Neural crest cell (in vitro differentiated cells): ENCODE data around the gene LCNL1. TPM values are rescaled to one million over a fixed set of nuclear protein-coding genes. Genes with fewer than 3 reads are reported as not detected.

Experiments used
- DNase-seq: peaks from one replicate; pipeline ENCODE4 v3.0.0; 2021; ENCODE audit warnings: low read depth, mixed read lengths, low spot score
- H3K27ac Mint-ChIP-seq: one replicate; pipeline ENCODE4 v1.8.0; 2021; ENCODE audit warnings: mild to moderate bottlenecking, mixed read lengths; ENCODE audit not compliant: unreplicated experiment
- H3K27me3 Mint-ChIP-seq: 2 replicates; pipeline ENCODE4 v1.8.0; 2021; ENCODE audit warnings: low read depth, mild to moderate bottlenecking, mixed read lengths
- H3K36me3 Mint-ChIP-seq: 2 replicates; pipeline ENCODE4 v1.8.0; 2021; ENCODE audit warnings: low read depth, mild to moderate bottlenecking, mixed read lengths
- H3K4me1 Mint-ChIP-seq: 2 replicates; pipeline ENCODE4 v1.8.0; 2021; ENCODE audit warnings: mixed read lengths
- H3K4me3 Mint-ChIP-seq: one replicate; pipeline ENCODE4 v1.8.0; 2021; ENCODE audit warnings: mild to moderate bottlenecking, mixed read lengths
- H3K9me3 Mint-ChIP-seq: 2 replicates; pipeline ENCODE4 v1.8.0; 2021; ENCODE audit warnings: mixed read lengths
- CTCF ChIP-seq: fragments of 200-600 bp; sonication (generic); conservative IDR thresholded peaks from 2 replicates; pipeline ENCODE4 v1.5.0; 2021; ENCODE audit warnings: antibody characterized with exemption, mild to moderate bottlenecking
- total RNA-seq: library from RNA; stranded (reverse); gene quantifications from 2 replicates; pipeline ENCODE4 v1.2.1, GENCODE V29; 2021

LCNL1 gene
- total RNA-seq, 1 donor from 2014 or later = not detected

- TF ChIP-seq CTCF = no peak
- no peak for DNase-seq
- no peaks in the 10 kb centered on the region for H3K36me3 Mint-ChIP-seq
- no peaks in the 10 kb centered on the region for H3K27me3 Mint-ChIP-seq
- H3K4me1 Mint-ChIP-seq = peaks cover 2% of the 10 kb centered on the region
- peak overlapping the region; percentile 38 for H3K4me3 Mint-ChIP-seq
- H3K27ac Mint-ChIP-seq = no peak overlapping the region
- peaks cover 7% of the 10 kb centered on the region for H3K9me3 Mint-ChIP-seq
Measured at GRCh38 chr9:136952876-136953770, 29.7 kb upstream of the LCNL1 start.

DNA sequence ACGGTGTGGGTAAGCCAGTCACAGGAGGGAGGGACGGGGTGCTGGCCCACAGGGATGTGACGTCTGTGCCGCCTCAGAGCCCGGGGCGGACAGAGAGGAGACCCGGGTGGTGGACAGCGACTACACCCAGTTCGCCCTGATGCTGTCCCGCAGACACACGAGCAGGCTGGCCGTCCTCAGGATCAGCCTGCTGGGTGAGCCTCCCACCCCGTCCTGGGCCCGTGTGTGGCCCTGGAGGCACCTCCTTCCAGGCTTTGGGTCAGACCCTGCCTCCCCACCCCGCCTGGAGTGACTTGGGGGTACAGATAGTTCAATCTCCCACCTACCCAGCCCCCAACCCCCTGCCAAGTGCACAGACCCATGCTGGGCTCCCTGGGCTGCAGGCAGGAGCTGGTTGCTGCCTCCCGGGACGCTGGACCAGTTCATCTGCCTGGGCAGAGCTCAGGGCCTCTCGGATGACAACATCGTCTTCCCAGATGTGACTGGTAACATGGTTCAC, 29.0 kb upstream of the LCNL1 start:
- Mint-ChIP-seq H3K9me3 (peaks cover 7% of the 10 kb centered on the region), H3K36me3 (no peaks in the 10 kb centered on the region), H3K27ac (no peak overlapping the region), H3K4me3 (no peak overlapping the region), H3K27me3 (no peaks in the 10 kb centered on the region), H3K4me1 (no peaks in the 10 kb centered on the region)
- DNase-seq = no peak
- TF ChIP-seq CTCF = no peak

DNA sequence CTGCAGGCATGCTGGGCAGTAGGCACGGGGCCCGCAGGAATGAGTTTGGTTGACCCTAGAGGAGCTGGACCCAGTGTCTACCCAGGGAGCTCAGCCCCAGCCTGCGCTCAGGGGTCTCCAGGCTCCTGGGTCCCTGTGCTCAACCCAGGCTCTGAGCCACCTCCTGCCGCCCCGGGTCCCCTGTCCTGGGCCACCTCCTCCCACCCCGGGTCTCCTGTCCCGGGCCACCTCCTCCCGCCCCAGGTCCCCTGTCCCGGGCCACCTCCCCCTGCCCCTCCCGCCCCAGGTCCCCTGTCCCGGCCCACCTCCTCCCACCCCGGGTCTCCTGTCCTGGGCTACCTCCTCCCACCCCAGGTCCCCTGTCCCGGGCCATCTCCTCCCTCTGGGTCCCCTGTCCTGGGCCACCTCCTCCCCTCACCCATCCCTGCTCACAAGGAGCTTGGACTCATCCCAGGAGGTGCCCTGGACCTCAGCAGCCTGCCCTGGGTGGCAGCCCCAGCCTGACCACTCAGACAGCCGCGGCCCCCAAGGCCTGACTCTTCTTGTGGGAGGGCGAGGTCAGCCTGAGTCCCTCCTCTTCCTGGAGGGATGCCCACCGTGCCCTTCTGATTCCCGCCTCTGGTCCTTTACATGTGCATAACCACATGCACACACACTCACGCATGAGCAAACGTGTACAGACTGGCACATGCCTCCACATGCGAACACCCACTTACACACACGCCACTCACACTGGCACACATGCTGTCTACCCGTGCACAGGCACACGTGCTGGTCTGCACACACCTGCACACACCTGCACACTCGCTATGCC, 28.3 kb upstream of the LCNL1 start:
- TF ChIP-seq CTCF = no peak
- H3K27ac Mint-ChIP-seq = no peak overlapping the region
- no peak overlapping the region for H3K4me3 Mint-ChIP-seq
- DNase-seq = no peak
- no peaks in the 10 kb centered on the region for H3K4me1 Mint-ChIP-seq
- peaks cover 7% of the 10 kb centered on the region for H3K9me3 Mint-ChIP-seq
- no peaks in the 10 kb centered on the region for H3K36me3 Mint-ChIP-seq
- H3K27me3 Mint-ChIP-seq = no peaks in the 10 kb centered on the region

GRCh38 chr9:136955202-136955942, 27.4 kb upstream of the LCNL1 start:
- no peak for DNase-seq
- no peaks in the 10 kb centered on the region for H3K36me3 Mint-ChIP-seq
- H3K27me3 Mint-ChIP-seq = no peaks in the 10 kb centered on the region
- H3K27ac Mint-ChIP-seq = no peak overlapping the region
- H3K9me3 Mint-ChIP-seq = peaks cover 7% of the 10 kb centered on the region
- no peak for TF ChIP-seq CTCF
- H3K4me1 Mint-ChIP-seq = no peaks in the 10 kb centered on the region
- H3K4me3 Mint-ChIP-seq = no peak overlapping the region

DNA sequence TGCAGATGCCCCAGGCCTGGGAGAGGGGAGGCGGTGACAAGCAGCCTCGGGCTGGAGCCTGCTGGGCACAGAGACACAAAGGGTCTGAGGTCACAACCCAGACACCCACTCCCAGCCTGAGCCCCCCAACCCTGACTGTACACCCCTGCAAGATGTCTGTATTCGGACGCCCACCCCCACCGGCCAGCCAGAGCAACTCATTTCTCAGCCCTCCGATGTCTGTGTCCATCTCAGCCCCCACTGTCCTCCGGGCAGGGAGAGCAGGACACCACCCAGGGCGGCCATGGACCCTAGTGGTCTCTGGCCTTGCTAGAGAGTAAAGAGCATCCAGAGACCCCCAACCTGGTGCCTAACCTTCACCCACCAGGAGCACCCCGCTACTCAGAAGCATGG, 26.9 kb upstream of the LCNL1 start:
- no peak for DNase-seq
- Mint-ChIP-seq H3K4me1 (no peaks in the 10 kb centered on the region), H3K27ac (no peak overlapping the region), H3K36me3 (no peaks in the 10 kb centered on the region), H3K4me3 (no peak overlapping the region), H3K27me3 (no peaks in the 10 kb centered on the region), H3K9me3 (peaks cover 7% of the 10 kb centered on the region)
- TF ChIP-seq CTCF = no peak
